DMS53 treated with DMSO at 0.1 percent for 48 hours (cell line): Measurements from ENCODE around the gene FGF1.
A peak's percentile ranks its signal among the peaks of the same experiment; 100 is the strongest.

ENCODE experiments used
- DNase-seq: peaks from one replicate; lab custom pipeline; 2025; ENCODE audit not compliant: unreplicated experiment; lab: John Stamatoyannopoulos, UW

FGF1 gene

DNA sequence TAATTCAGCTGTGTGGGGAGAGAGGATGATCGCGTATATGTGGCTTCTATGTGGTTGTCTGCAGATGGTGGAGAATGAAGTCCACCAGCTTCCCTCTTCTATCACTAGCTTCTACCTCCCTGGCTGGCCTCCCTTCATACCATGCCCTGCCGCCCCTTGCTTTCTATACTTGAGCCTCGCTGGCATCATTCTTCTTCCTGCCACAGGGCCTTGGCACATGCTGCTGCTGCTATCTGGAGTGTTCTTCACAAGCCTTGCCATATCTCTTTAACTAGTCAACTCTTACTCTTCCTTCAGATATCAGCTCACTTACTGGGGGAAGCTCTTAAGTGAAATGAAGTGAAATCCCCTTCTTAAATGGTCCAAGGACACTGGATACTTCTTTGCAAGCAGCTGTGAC lies 100.4 kb downstream of the FGF1 start:
- DNase-seq = no peak

DNA sequence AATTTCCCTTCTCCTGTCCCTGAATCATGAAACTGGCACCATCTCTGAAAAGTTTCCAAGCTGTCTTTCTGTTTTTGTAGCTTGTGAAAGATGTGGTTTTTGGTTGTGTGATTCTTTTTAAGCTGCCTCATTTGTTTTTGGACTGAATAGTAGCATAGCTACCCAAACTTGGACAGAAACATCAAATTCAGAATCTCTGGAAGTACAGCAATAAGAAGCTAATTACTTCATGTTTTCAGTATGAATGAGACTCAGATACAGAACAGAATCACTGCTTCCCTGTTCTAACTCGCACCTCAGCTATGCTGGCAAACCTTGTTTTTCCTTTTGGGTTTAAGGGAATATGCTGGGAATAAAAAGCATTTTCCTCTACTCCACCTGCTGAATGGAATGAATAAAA lies 101.0 kb downstream of the FGF1 start:
- no peak for DNase-seq

DNA sequence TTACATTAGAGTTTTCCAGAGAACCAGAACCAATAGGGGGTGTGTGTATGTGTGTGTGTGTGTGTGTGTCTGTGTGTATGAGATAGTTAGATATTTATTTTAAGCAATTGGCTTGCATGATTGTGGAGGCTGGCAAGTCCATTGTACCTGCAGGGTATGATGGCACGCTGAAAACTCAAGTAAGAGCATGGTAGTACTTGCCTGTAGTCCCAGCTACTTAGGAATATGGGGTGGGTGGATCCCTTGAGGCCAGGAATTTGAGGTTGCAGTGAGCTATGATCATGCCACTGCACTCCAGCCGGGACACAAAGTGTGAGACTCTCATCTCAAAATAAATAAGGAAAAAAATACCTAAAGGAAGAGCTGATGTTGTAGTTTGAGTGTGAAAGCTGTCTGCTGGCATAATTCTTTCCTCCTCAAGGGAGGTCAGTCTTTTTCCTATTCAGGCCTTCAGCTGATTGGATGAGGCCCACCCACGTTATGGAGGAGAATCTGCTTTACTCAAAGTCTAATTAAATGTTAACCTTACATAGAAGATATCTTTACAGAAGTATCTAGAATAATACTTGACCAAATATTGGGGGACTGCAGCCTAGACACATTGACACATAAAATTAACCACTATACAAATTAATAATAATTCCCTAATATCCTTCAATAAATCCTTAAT lies 107.6 kb downstream of the FGF1 start:
- no peak for DNase-seq

DNA sequence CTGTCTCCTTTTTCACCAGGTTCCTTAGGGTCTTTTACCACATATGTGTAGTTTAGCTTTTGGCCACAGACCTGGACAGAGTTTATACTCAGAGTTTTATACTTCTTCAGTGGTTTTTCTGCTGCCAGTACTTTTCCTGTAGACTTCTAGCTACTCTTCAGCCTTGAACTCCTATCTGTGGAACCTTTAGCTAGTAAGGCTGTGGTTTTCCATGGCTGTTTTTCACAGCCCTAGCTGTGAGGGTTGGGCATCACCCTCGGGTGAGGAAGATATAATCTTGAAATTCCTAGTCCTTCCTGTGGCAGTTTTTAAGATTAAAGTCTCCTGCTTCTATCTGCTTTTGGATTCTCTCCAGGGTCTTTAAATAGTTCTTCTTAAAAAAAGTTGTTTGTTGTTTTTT lies 109.1 kb downstream of the FGF1 start:
- no peak for DNase-seq

DNA sequence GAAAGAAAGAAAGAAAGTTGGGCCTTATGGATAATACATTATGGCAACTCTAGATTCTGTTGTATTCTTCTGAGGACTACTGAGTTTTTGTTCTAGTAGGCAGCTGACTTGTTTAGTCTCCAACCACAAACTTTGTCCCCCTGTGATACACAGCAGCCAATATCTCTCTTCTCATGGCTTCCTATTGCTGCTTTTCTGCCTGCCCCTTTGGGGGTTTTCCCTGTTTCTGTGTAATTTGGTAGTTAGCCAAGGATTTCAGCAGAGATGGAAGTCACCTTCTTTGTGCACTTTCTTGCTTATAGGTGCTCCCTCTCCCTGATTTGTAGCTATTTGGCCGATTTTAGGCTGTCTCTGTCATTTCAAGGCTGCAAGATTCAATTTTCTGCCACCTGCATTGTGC lies 109.6 kb downstream of the FGF1 start:
- DNase-seq = no peak

DNA sequence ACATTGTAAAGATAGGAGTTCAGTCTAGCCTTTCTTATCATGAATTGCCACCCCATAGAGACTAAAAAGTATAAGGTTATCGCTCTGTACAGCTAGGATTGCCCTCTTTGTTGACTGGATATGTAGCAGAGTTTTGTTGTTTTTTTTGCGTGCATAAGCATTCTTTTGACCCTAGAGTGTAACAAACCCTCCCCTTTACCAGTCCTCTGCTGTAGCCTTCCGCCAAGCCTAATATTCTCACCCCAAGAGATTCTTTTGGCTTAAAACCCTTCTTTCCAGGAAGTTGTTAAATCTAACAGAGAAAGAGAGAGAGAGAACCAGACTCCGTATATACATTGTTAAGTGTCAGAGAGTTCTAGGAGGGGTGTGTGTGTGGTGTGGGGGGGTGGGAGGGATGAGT lies 113.9 kb downstream of the FGF1 start:
- DNase-seq = no peak

DNA sequence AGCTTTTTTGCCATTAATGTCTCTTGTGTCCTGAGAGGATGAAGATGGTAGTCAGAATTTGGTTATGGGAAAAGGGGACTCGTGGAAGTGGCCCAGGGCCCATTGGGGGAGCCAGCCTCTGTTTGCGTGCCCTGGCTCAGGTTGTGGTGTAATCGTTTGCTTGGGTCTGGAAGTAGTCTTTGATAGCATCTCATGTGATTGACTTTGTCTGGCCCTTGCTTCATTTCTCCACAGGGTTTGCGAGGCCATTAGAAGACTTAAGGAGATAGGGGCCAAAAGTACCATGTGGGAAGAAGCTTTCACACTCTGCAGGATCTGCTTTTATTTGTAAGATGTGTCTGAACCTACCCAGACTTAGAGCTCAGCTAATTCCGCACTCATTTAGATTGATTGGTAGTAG lies 114.5 kb downstream of the FGF1 start:
- DNase-seq = no peak

DNA sequence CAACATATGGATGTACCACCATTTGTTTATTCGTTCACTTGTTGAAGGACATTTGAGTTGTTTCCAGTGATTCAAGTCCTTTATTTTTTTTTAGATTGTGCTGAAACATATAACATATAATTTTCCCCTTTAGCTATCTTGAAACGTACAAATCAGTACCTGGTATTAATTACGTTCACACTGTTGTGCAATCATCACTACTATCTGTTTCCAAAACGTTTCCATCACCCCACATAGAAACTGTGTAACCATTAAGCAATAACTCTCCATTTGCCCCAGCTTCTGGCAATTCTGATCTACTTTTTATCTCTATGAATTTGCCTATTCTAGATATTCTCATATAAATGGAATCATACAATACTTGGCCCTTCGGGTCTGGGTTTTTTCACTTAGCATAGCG lies 116.0 kb downstream of the FGF1 start:
- no peak for DNase-seq

DNA sequence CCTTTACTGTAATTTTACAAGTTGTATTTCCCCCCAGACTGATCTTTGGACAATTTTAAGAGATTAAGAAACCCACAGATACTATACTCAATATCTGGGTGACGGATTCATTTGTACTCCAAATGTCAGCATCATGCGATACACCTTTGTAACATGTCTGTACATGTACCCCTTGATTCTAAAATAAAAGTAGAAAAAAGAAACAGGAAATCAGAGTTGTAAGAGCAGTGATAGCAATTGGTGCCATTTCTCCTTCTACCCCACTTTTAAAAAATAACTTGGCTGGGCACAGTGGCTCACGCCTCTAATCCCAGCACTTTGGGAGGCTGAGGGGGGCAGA lies 116.9 kb downstream of the FGF1 start:
- no peak for DNase-seq

DNA sequence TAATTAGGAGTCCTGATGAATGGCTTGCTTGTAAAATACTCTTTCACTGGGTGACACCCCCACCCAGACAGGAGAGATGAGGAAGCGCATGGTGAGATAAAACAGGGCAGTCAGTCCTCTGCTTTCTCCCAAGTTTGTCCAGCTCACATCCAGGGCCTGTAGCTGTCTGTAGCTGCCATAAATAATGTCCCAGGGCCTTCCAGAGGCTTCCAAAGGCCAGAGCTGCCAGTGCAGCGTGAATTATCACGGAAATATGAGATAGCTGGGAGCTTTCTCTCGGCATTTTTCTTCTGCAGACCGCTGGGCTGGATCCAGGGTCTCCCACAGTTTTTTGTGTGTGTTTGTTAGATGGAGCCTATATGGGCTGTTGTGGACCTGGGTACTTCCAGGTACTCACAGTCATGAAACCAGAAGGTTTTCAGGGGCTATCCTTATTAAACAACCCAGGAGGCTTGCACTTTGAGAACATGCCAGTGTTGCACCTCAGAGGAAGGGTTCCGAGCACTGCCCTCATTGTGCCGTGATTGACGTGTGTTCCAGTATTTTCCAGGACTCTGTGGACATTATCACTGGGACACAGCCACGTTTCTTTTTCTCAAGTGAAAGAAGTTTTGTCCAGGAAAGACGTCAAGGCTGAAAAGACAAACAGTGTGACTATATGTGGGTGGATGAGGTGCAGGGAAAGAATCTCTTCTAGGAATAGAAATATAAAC lies 117.5 kb downstream of the FGF1 start:
- DNase-seq = no peak

DNA sequence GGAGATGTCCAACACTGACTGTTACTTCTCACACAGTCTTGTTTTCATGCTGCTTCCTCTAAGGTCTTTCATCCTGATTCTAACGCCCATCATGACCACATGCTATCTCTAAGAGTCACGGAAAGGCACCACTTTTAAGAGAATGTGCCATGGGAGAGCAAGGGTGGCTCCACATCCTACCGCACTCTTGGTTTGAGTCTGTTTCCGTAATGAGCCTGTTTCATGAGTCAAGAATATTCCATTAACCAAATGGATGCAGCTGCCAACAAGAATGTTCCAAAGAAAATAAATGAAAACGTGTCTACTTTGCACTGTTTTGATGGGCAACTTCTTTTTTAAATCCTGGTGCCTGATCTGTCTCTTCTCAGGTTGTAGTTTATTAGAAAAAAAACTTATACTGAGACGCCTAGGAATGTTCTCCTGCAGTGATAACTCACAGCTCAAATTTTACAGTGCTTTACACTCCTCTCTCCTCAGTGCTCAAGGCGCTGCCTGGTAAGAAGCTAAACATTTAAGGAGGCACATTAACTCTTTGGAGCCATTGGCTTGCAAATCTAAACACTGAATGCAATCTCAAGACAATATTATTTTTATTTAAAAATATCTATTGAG lies 124.3 kb downstream of the FGF1 start:
- no peak for DNase-seq

DNA sequence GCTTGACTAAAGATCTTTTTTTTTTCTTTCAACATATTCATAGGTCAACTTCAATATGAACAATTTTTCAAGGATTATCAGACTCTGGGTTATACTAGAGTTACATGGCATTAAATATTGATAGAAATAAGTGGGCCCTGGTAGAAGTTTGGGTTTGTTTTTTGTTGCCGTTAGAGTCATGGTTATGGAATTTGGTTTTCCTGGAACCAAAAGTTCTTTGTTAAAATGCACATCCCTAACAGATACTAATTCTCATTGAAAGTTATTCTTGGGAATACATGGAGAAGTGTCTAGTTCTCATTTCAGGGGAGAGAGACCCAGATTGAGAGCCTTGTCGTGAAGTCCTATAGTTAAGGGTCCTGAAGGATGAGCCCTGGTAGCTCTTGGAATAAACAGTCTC lies 124.9 kb downstream of the FGF1 start:
- no peak for DNase-seq

DNA sequence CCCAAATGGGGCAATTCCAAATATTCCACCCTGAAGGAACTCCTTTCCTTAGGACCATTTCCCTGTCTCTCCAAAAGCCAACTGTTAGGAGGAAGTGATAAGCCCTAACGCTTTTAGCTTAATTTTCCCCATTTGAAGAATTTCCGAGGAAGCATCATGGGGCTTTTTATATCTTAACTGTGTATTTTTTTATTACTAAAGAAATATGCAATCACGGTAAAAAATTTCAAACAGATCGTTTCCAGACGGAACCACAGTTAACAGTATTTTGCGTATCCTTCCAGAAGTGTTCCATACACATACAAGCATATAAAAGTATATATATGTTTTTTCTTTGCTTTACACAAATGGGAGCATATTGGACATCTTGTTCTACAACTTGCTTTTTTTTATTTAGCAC lies 133.8 kb downstream of the FGF1 start:
- no peak for DNase-seq

DNA sequence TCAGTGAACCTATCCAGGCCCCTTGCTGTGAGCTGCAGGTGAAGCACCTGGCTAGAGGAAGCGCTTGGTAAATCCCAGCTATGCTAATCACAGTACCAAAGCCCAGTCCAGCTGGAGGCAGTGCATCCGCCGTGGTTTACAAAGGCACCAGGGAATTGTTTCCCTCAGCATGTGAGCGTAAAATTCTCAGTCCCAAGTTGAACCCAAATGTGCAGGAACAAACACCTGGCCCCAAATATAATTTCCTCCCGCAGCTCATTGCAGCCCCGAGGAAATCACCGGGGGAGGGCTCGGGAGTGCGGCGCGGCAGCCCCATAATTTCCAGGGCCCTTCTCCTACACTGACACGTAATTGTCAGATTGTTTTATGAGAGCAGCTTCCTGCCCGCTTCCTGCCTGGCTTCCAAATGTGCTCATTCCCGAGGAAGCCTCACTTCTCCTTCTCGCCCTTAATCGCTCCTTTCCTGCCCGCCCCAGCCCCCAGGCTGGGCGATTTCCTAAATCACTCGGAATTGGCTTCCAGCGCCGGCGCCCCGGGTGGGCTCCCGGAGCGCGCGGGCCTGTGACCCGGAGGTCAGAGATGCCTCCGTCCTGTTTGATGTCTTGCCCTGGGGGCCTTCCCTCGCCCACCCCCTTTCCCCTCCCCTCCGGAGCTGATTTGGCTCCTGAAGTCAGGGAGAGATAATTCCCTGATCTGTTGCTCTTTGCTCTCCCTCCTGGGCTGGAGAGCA lies 134.4 kb downstream of the FGF1 start:
- no peak for DNase-seq

DNA sequence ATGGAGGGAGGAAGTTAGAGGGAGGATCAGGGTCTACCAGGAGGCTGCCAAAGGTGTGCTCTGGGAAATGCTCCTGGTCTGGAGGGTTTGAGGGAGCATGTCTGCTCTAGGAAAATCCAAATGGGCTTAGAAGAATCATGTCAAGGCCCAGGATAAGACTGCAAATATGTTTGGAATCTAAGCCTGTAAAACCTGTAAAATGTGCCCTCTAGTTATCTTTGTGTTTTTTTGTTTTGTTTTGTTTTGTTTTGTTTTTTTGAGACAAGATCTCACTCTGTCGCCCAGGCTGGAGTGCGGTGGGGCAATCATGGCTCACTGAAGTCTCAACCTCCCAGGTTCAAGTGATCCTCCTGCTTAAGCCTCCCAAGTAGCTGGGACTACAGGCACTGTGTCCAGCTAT lies 135.4 kb downstream of the FGF1 start:
- no peak for DNase-seq

DNA sequence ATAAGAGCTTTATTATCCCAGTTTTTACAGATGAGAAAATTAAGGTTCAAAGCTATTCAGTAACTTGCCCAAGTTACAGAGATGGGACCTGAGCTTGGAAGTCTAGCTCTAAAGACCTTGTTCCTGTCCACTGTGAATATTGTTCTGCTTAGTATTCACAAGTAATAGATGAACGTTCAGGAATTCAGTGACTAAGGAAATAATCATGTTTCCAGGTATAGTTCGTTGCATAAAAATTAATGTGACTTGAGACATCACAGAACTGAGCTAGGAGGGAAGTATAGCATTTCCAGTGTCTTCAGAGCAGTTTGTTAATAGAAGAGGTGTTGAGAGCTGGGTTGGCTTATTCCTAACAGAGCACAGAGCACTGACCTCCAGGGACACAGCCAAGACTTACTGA lies 136.1 kb downstream of the FGF1 start:
- DNase-seq = no peak

DNA sequence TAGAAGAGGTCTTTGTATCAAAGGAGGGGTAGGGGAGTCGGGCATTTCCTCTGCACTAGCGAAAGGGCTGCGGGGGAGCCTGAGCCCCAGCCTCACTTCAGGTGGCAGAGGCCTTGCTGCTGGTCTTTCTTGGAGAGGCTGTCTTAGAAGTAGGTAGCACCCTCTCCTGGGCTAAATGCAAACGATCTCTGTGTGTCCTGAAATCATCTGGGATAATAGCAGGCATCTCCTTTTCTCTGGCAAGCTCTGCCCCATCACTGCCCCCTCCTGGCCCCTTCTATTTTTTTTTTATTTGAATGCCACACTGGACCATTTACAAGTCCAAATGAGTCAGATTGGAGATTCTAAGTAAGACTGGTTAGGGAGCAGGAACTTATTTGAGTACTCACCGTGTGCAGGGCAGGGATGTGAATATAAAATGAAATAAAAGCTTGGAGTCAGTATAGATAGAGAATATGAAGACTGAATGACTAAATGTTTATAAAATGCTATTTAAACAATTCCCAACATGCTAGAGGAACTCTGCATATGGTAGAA lies 137.1 kb downstream of the FGF1 start:
- peak; percentile 93 for DNase-seq

DNA sequence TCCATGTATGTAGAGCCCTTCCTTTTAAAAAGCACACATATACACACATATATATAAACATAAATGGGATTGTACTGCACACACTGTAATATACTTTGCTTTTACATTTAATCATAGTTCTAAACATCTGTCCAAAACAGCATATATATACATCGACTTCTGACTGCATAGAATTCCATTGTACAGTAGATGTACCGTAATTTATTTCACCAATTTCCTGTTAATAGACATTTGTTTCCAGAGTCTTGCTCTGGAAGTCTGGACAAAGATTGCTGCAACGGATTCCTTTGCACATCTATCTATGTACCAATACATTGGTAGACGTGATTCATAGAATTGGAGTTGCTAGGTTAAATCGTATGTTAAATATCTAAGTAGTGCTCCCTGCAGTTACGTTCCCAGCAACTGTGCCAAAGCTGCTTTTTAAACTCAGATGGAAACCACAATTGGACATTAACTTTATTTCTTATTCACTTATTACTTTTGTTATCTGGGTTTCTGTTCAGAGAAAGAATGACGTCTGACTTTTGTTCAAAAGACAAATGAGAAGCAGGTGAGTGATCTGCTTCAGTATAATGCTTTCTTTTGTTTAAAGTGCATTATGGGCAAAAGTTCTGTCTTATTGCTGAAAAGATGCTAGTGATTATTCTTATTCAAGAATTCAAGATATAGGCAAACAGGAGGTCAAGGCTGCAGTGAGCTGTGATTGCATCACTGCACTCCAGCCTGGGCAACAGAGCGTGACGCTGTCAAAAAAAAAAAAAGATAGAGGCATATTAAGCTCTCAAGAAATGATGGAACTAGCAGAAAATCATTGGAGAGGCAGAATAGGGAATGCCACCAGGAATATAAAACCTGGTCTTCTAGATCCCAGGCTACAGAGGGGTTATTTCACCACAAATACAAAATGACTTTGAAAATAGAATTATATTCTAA lies 138.2 kb downstream of the FGF1 start:
- DNase-seq = peak; percentile 38

DNA sequence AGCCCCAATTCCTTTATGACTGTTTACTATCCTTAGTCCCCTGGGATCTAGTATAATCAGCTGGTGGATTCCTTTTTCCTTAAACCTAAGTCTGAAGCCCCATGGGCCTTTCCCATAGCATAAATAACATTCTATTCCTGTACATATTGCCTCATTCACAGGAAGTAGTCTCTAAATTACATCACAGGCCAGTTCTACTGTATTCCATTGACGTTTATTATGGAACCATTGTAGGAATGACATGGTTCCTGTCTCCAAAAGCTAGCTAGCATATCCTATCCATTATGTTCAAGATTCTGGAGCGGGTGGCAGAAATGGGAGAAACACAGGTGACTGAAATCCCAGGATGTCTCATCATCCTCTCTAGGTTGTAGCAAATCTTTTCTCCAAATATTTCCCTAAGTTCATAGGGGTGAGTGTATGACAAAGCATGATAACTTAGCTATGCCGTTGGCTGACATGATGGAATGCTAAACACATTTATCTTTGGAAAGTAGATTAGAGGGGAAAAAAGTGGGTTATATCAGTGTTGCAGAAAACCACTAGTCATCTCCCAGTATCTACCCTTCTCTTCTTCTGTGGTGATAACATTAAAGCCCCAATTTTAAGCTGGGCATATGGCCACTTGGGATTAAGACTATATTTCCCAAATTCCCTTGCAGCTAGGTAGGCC lies 140.1 kb downstream of the FGF1 start:
- no peak for DNase-seq
